Hepatocyte (in vitro differentiated cells): ENCODE measurements around the gene STK38. TPM values are rescaled to one million over a fixed set of nuclear protein-coding genes. Genes with fewer than 3 reads are reported as not detected.

Experiments
- DNase-seq: peaks from one replicate; pipeline ENCODE4 v3.0.0-alpha.2; 2016; ENCODE audit warnings: low spot score
- H2AFZ ChIP-seq: fragments of 200-600 bp; sonication (generic); 2 replicates; pipeline ENCODE4 v1.6.0; 2016; ENCODE audit warnings: antibody characterized with exemption, mild to moderate bottlenecking
- H3K27ac ChIP-seq: fragments of 200-600 bp; sonication (generic); 2 replicates; pipeline ENCODE4 v1.5.1; 2016; ENCODE audit warnings: mild to moderate bottlenecking
- H3K27me3 ChIP-seq: fragments of 200-600 bp; sonication (generic); 2 replicates; pipeline ENCODE4 v1.6.1; 2016
- H3K36me3 ChIP-seq: fragments of 200-600 bp; sonication (generic); replicated peaks from 2 replicates; pipeline ENCODE4 v1.5.1; 2016; ENCODE audit warnings: low read depth; ENCODE audit not compliant: insufficient read depth
- H3K4me1 ChIP-seq: fragments of 200-600 bp; sonication (generic); 2 replicates; pipeline ENCODE4 v1.5.1; 2016; ENCODE audit warnings: mild to moderate bottlenecking, moderate library complexity; ENCODE audit not compliant: insufficient read depth
- H3K4me2 ChIP-seq: fragments of 200-600 bp; sonication (generic); 2 replicates; pipeline ENCODE4 v1.6.0; 2016
- H3K4me3 ChIP-seq: fragments of 200-600 bp; sonication (generic); 2 replicates; pipeline ENCODE4 v1.5.1; 2016; ENCODE audit warnings: mild to moderate bottlenecking
- H3K79me2 ChIP-seq: fragments of 200-600 bp; sonication (generic); 2 replicates; pipeline ENCODE4 v1.6.0; 2017; ENCODE audit warnings: mild to moderate bottlenecking
- H3K9me2 ChIP-seq: fragments of 200-600 bp; sonication (generic); replicated peaks from 2 replicates; pipeline ENCODE4 v1.6.0; 2017; ENCODE audit warnings: mild to moderate bottlenecking; ENCODE audit not compliant: insufficient read depth
- H3K9me3 ChIP-seq: fragments of 200-600 bp; sonication (generic); 2 replicates; pipeline ENCODE4 v1.5.1; 2016; ENCODE audit warnings: low read depth, mild to moderate bottlenecking
- H4K20me1 ChIP-seq: fragments of 200-600 bp; sonication (generic); 2 replicates; pipeline ENCODE4 v1.6.0; 2016; ENCODE audit warnings: mild to moderate bottlenecking; ENCODE audit not compliant: insufficient read depth, poor library complexity, severe bottlenecking
- CTCF ChIP-seq: fragments of 200-600 bp; sonication (generic); IDR thresholded peaks from 2 replicates; pipeline ENCODE4 v1.5.1; 2016; ENCODE audit warnings: antibody characterized with exemption, mild to moderate bottlenecking; ENCODE audit not compliant: poor library complexity
- EZH2 ChIP-seq: fragments of 200-600 bp; sonication (generic); IDR thresholded peaks from 2 replicates; pipeline ENCODE4 v1.6.1; 2016; ENCODE audit warnings: antibody characterized with exemption, mild to moderate bottlenecking, borderline replicate concordance
- EZH2phosphoT487 ChIP-seq: fragments of 200-600 bp; sonication (generic); IDR thresholded peaks from one replicate; pipeline ENCODE4 v1.6.1; 2018; ENCODE audit warnings: antibody characterized with exemption, mild to moderate bottlenecking, low read depth, moderate library complexity; ENCODE audit not compliant: unreplicated experiment, severe bottlenecking
- whole genome bisulfite sequencing: methylation state at CpG from one replicate; pipeline ENCODE4 v1.1.6; 2016; ENCODE audit warnings: low lambda C conversion rate; ENCODE audit errors: missing lambda C conversion rate; 5-methylcytosine and 5-hydroxymethylcytosine counted together
- polyA plus RNA-seq: library from polyadenylated mRNA; unstranded; fragments of >200 nt; fragmentation: Nextera tagmentation; extraction: Ambion mirVana; gene quantifications from 2 replicates; pipeline ENCODE4 v1.2.1, GENCODE V29; 2016
- total RNA-seq: library from RNA; depleted of rRNA; stranded (reverse); fragments of >200 nt; gene quantifications from 2 replicates; pipeline ENCODE4 v1.2.3, GENCODE V29; 2014

STK38 gene
- total and polyA plus RNA-seq, 2 experiments from 2014 or later: 27.7 to 39.1 TPM

GRCh38 chr6:36504982-36505381 is 42.3 kb downstream of the STK38 start:
- WGBS: 91% methylated on average over 2 of the region's 2 CpGs
- no peaks in the 10 kb centered on the region for H4K20me1 ChIP-seq
- no peaks in the 10 kb centered on the region for H3K79me2 ChIP-seq
- DNase-seq: no peak
- no peaks in the 10 kb centered on the region for H3K36me3 ChIP-seq
- TF ChIP-seq EZH2: no peak
- TF ChIP-seq CTCF: no peak
- no peak for TF ChIP-seq EZH2phosphoT487
- no peak overlapping the region for H2AFZ ChIP-seq
- H3K4me3 ChIP-seq: no peak overlapping the region
- H3K27ac ChIP-seq: no peak overlapping the region
- no peaks in the 10 kb centered on the region for H3K9me2 ChIP-seq
- H3K27me3 ChIP-seq: no peaks in the 10 kb centered on the region
- H3K9me3 ChIP-seq: no peaks in the 10 kb centered on the region
- no peak overlapping the region for H3K4me2 ChIP-seq
- peaks cover 24% of the 10 kb centered on the region for H3K4me1 ChIP-seq

- no peaks in the 10 kb centered on the region for H3K9me3 ChIP-seq
- DNase-seq: no peak
- TF ChIP-seq EZH2phosphoT487: no peak
- TF ChIP-seq CTCF: no peak
- no peak for TF ChIP-seq EZH2
- no peaks in the 10 kb centered on the region for H3K79me2 ChIP-seq
- WGBS: 83% methylated on average over 3 of the region's 3 CpGs
- no peak overlapping the region for H3K27ac ChIP-seq
- H3K4me2 ChIP-seq: no peak overlapping the region
- no peaks in the 10 kb centered on the region for H3K36me3 ChIP-seq
- H3K4me1 ChIP-seq: peaks cover 24% of the 10 kb centered on the region
- H3K27me3 ChIP-seq: no peaks in the 10 kb centered on the region
- no peak overlapping the region for H3K4me3 ChIP-seq
- no peak overlapping the region for H2AFZ ChIP-seq
- H3K9me2 ChIP-seq: no peaks in the 10 kb centered on the region
- no peaks in the 10 kb centered on the region for H4K20me1 ChIP-seq
Observed at GRCh38 chr6:36504181-36504580, 43.1 kb downstream of the STK38 start.

GRCh38 chr6:36501686-36502085 is 45.6 kb downstream of the STK38 start:
- Histone ChIP-seq H2AFZ (no peak overlapping the region), H3K9me2 (no peaks in the 10 kb centered on the region), H3K9me3 (no peaks in the 10 kb centered on the region), H3K4me2 (no peak overlapping the region), H3K4me1 (peaks cover 14% of the 10 kb centered on the region), H3K79me2 (no peaks in the 10 kb centered on the region), H3K27ac (no peak overlapping the region), H4K20me1 (no peaks in the 10 kb centered on the region), H3K36me3 (no peaks in the 10 kb centered on the region), H3K4me3 (no peak overlapping the region), H3K27me3 (no peaks in the 10 kb centered on the region)
- WGBS: 91% methylated on average over 6 of the region's 6 CpGs
- no peak for DNase-seq
- TF ChIP-seq EZH2phosphoT487 (no peak), CTCF (no peak), EZH2 (no peak)

- H3K4me3 ChIP-seq: no peak overlapping the region
- H3K36me3 ChIP-seq: peaks cover 4% of the 10 kb centered on the region
- H3K79me2 ChIP-seq: no peaks in the 10 kb centered on the region
- H4K20me1 ChIP-seq: no peaks in the 10 kb centered on the region
- DNase-seq: no peak
- H3K9me2 ChIP-seq: no peaks in the 10 kb centered on the region
- H3K9me3 ChIP-seq: no peaks in the 10 kb centered on the region
- H2AFZ ChIP-seq: no peak overlapping the region
- no peak overlapping the region for H3K27ac ChIP-seq
- TF ChIP-seq CTCF (no peak), EZH2 (no peak), EZH2phosphoT487 (no peak)
- H3K27me3 ChIP-seq: no peaks in the 10 kb centered on the region
- no peaks in the 10 kb centered on the region for H3K4me1 ChIP-seq
- 95% methylated on average over 4 of the region's 4 CpGs for WGBS
- H3K4me2 ChIP-seq: no peak overlapping the region
Observed at GRCh38 chr6:36499918-36500317, 47.4 kb downstream of the STK38 start.
